PC-9 (cell line): Measurements from ENCODE around the gene GPR12. TPM values are rescaled to one million over a fixed set of nuclear protein-coding genes. Genes with fewer than 3 reads are reported as not detected.

Source experiments
- BruUV-seq: library from RNA; stranded (reverse); fragments of 400-500 nt; replicated peaks from 2 replicates; lab custom pipeline; 2021; lab: Mats Ljungman, UMichigan
- CTCF ChIA-PET: fragments of 300-600 bp; sonication (Branson Sonifier 250); formaldehyde crosslinking; loops from one replicate; lab custom pipeline; 2022; ENCODE audit warnings: antibody characterized with exemption; lab: Charles Lee
- POLR2A ChIA-PET: fragments of 300-600 bp; sonication (Branson Sonifier 250); formaldehyde crosslinking; loops from one replicate; lab custom pipeline; 2022; ENCODE audit warnings: antibody characterized with exemption; ENCODE audit not compliant: unreplicated experiment; lab: Charles Lee
- DNase-seq, 2 experiments: peaks; one replicate each; pipeline versions ENCODE4 v3.0.0 to v3.0.0-alpha.2; 2015 to 2022; ENCODE audit warnings: mixed read lengths in 1 of 2
- H2AFZ ChIP-seq: fragments of 200-600 bp; sonication (generic); 2 replicates; pipeline ENCODE4 v1.8.1; 2017; ENCODE audit warnings: antibody characterized with exemption
- H3F3A ChIP-seq: fragments of 200-600 bp; sonication (generic); 2 replicates; pipeline ENCODE4 v1.8.1; 2017; ENCODE audit warnings: antibody characterized with exemption, mild to moderate bottlenecking, low read depth; ENCODE audit not compliant: insufficient read depth
- H3K27ac ChIP-seq: fragments of 200-600 bp; sonication (generic); 2 replicates; pipeline ENCODE4 v1.6.1; 2016; ENCODE audit warnings: mixed run types
- H3K27me3 ChIP-seq: fragments of 200-600 bp; sonication (generic); 2 replicates; pipeline ENCODE4 v1.6.1; 2016; ENCODE audit warnings: low read depth, mixed run types; ENCODE audit not compliant: insufficient read depth
- H3K36me3 ChIP-seq: fragments of 200-600 bp; sonication (generic); 2 replicates; pipeline ENCODE4 v1.6.1; 2016; ENCODE audit warnings: low read depth, mixed run types
- H3K4me1 ChIP-seq: fragments of 200-600 bp; sonication (generic); replicated peaks from 2 replicates; pipeline ENCODE4 v1.6.1; 2016; ENCODE audit warnings: mixed run types; ENCODE audit not compliant: insufficient read depth
- H3K4me2 ChIP-seq: fragments of 200-600 bp; sonication (generic); 2 replicates; pipeline ENCODE4 v1.6.1; 2017; ENCODE audit warnings: mixed run types
- H3K4me3 ChIP-seq: fragments of 200-600 bp; sonication (generic); 2 replicates; pipeline ENCODE4 v1.6.1; 2016; ENCODE audit warnings: mixed run types
- H3K79me2 ChIP-seq: fragments of 200-600 bp; sonication (generic); 2 replicates; pipeline ENCODE4 v1.6.1; 2017; ENCODE audit warnings: low read depth, mixed run types
- H3K9me2 ChIP-seq: fragments of 200-600 bp; sonication (generic); 2 replicates; pipeline ENCODE4 v1.8.1; 2017; ENCODE audit warnings: mild to moderate bottlenecking; ENCODE audit not compliant: insufficient read depth
- H3K9me3 ChIP-seq: fragments of 200-600 bp; sonication (generic); 2 replicates; pipeline ENCODE4 v1.8.1; 2016; ENCODE audit warnings: low read depth; ENCODE audit not compliant: insufficient read depth
- H4K20me1 ChIP-seq: fragments of 200-600 bp; sonication (generic); 2 replicates; pipeline ENCODE4 v1.8.1; 2017; ENCODE audit not compliant: insufficient read depth
- CTCF ChIP-seq: fragments of 200-600 bp; sonication (generic); conservative IDR thresholded peaks from 2 replicates; pipeline ENCODE4 v1.6.1; 2017; ENCODE audit warnings: mixed run types, antibody characterized with exemption, mild to moderate bottlenecking, moderate library complexity
- EZH2 ChIP-seq: fragments of 200-600 bp; sonication (generic); IDR thresholded peaks from 2 replicates; pipeline ENCODE4 v1.8.0; 2017; ENCODE audit warnings: antibody characterized with exemption, low read depth
- intact Hi-C: fragments of 100-400 bp; cut with micrococcal nuclease; formaldehyde crosslinking; loops from one replicate; pipeline ENCODE4 v1.10.0; 2022; ENCODE audit not compliant: unreplicated experiment
- total RNA-seq: library from RNA; stranded (reverse); gene quantifications from 2 replicates; pipeline ENCODE4 v1.2.3, GENCODE V29; 2021

Gene GPR12
- total RNA-seq, 1 experiment from 2014 or later: not detected

DNA sequence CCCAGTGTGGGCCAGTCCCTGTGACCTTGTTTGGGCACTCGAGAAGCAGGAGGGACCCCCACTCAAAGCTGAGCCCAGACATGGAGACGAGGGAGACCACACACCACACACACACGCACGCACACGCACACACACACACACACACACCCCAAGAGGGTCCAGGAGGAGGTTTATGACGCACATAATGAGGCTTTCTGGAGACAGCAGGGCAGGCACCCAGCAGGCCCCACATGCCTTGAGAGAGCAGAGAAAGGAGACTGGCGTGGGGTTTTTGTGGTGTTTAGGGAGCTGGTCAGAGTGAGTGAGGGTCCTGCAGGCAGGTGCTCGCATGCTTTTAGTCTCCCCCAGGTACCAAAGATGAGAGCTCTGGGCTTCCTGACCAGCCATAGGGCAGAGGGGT lies 42.4 kb downstream of the GPR12 start:
- no peak for TF ChIP-seq EZH2
- TF ChIP-seq CTCF: no peak
- POLR2A ChIA-PET: no interaction called here
- Histone ChIP-seq H3K27me3 (peaks cover 38% of the 10 kb centered on the region), H3K4me2 (no peak overlapping the region), H3K79me2 (no peaks in the 10 kb centered on the region), H3K4me3 (no peak overlapping the region), H3F3A (no peaks in the 10 kb centered on the region), H3K36me3 (no peaks in the 10 kb centered on the region), H3K9me3 (no peaks in the 10 kb centered on the region), H2AFZ (no peak overlapping the region), H3K27ac (no peak overlapping the region), H3K4me1 (no peaks in the 10 kb centered on the region), H3K9me2 (no peaks in the 10 kb centered on the region), H4K20me1 (no peaks in the 10 kb centered on the region)
- intact Hi-C loops: no loop called here
- CTCF ChIA-PET: no interaction called here
- no peak for DNase-seq
- no TSS peak for BruUV-seq

- intact Hi-C loops: no loop called here
- ChIA-PET POLR2A (no interaction called here), CTCF (no interaction called here)
- Histone ChIP-seq H3K36me3 (no peaks in the 10 kb centered on the region), H3K4me1 (no peaks in the 10 kb centered on the region), H3K79me2 (no peaks in the 10 kb centered on the region), H3K9me2 (no peaks in the 10 kb centered on the region), H2AFZ (no peak overlapping the region), H3K27ac (no peak overlapping the region), H3K27me3 (peaks cover 40% of the 10 kb centered on the region), H3K4me2 (no peak overlapping the region), H3K4me3 (no peak overlapping the region), H3F3A (no peaks in the 10 kb centered on the region), H4K20me1 (no peaks in the 10 kb centered on the region), H3K9me3 (no peaks in the 10 kb centered on the region)
- TF ChIP-seq EZH2 (no peak), CTCF (no peak)
- no peak for DNase-seq
- no TSS peak for BruUV-seq
Measured at GRCh38 chr13:26716984-26717383, 43.6 kb downstream of the GPR12 start.

- Histone ChIP-seq H3K27me3 (peaks cover 36% of the 10 kb centered on the region), H3K9me2 (no peaks in the 10 kb centered on the region), H3F3A (no peaks in the 10 kb centered on the region), H3K4me1 (no peaks in the 10 kb centered on the region), H3K36me3 (no peaks in the 10 kb centered on the region), H2AFZ (no peak overlapping the region), H3K9me3 (no peaks in the 10 kb centered on the region), H3K4me3 (no peak overlapping the region), H3K79me2 (no peaks in the 10 kb centered on the region), H3K4me2 (no peak overlapping the region), H3K27ac (no peak overlapping the region), H4K20me1 (no peaks in the 10 kb centered on the region)
- intact Hi-C loops: no loop called here
- no peak for TF ChIP-seq CTCF
- TF ChIP-seq EZH2: no peak
- DNase-seq: no peak
- POLR2A ChIA-PET: no interaction called here
- CTCF ChIA-PET: no interaction called here
- BruUV-seq: no TSS peak
Measured at GRCh38 chr13:26713341-26713740, 47.2 kb downstream of the GPR12 start.
